ENCODE measurements around the gene MAPRE3. TPM values are rescaled to one million over a fixed set of nuclear protein-coding genes. Genes with fewer than 3 reads are reported as not detected.

MAPRE3 gene
- total and polyA plus RNA-seq, 4 donors = 10.2 to 41.9 (median 27.2) TPM

DNA sequence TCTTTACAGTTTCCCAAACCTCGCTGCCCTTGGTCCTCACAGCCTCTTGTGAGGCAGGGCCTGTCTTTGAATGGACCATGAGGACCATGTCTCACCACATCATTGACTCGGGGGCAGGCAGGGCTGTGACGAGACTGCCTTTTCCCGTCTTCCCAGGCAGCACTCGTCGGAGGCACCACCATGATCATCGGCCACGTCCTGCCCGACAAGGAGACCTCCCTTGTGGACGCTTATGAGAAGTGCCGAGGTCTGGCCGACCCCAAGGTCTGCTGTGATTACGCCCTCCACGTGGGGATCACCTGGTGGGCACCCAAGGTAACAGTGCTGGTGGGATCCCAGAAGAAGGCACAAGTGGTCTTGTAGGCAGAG lies 45.7 kb upstream of the MAPRE3 start:
- WGBS, 2 donors = 93 to 96% methylated on average over 14 of the region's 14 CpGs
- no peaks in the 10 kb centered on the region for H3K27me3 ChIP-seq (ENCODE audit: control insufficient read depth in 3 of 3, insufficient read depth in 3 of 3, low read length in 2 of 3)
- H3K4me1 ChIP-seq (ENCODE audit: control insufficient read depth in 5 of 5, insufficient read depth in 5 of 5, low read length in 5 of 5) = peaks cover 0 to 8% (median 0%) of the 10 kb centered on the region in 5 donors
- no peak overlapping the region for H3K9ac ChIP-seq (ENCODE audit: insufficient read depth in 1 of 2, low read length in 2 of 2)
- H3K27ac ChIP-seq (ENCODE audit: low read depth in 1 of 2, low read length in 1 of 2) = no peak overlapping the region
- H3K9me3 ChIP-seq (ENCODE audit: control insufficient read depth in 4 of 4, insufficient read depth in 3 of 4, low read length in 3 of 4) = no peaks in the 10 kb centered on the region
- H3K4me3 ChIP-seq = no peak overlapping the region
- H3K36me3 ChIP-seq (ENCODE audit: control insufficient read depth in 4 of 4, insufficient read depth in 4 of 4, low read length in 4 of 4) = no peaks in the 10 kb centered on the region
- ATAC-seq (ENCODE audit: insufficient read depth, low FRiP score) (no peak), DNase-seq (no peak)
- TF ChIP-seq, protein P1, sequence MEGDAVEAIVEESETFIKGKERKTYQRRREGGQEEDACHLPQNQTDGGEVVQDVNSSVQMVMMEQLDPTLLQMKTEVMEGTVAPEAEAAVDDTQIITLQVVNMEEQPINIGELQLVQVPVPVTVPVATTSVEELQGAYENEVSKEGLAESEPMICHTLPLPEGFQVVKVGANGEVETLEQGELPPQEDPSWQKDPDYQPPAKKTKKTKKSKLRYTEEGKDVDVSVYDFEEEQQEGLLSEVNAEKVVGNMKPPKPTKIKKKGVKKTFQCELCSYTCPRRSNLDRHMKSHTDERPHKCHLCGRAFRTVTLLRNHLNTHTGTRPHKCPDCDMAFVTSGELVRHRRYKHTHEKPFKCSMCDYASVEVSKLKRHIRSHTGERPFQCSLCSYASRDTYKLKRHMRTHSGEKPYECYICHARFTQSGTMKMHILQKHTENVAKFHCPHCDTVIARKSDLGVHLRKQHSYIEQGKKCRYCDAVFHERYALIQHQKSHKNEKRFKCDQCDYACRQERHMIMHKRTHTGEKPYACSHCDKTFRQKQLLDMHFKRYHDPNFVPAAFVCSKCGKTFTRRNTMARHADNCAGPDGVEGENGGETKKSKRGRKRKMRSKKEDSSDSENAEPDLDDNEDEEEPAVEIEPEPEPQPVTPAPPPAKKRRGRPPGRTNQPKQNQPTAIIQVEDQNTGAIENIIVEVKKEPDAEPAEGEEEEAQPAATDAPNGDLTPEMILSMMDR (IDR thresholded peaks at IDR 0.05; ENCODE audit: control extremely low read depth, extremely low read depth) = no peak

DNA sequence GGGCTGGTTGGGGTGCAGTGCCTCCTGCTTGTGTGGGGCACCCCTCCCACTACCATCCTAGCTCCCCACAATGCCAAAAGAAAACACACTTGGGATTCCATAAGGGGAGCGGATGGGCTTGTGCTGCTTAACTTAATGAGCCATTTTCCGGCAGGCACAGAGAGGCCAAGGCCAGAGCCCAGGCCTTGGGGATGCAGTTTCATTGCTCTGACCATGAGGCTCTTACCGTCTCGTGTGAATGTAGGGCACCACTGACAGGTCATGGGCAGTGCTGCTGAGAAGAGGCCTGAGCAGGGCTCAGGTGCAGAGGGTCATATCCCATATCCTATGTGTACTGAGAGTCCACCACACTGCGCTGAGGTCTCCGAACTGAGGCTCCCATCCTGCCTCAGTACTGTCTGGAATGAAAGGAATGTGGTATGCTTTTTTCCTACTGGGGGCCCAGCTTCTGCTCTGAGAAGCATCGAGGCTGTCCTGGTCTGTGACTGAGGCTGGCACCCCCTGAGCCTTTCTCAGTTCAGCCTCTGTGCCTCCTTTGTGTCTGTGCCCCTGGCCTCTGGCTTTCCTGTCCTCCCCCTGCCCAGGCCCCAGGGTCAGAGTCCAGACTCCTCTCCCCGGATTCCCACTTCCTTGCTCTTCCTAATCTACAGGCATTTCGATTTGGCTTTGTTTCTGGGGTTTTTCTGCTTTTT lies 45.2 kb upstream of the MAPRE3 start:
- no peak for ATAC-seq (ENCODE audit: insufficient read depth, low FRiP score)
- TF ChIP-seq, protein P1 (IDR thresholded peaks at IDR 0.05; ENCODE audit: control extremely low read depth, extremely low read depth) = no peak
- WGBS, 2 donors = 61 to 85% methylated on average over 9 of the region's 9 CpGs
- Histone ChIP-seq H3K9ac (ENCODE audit: insufficient read depth in 1 of 2, low read length in 2 of 2) (no peak overlapping the region), H3K27me3 (ENCODE audit: control insufficient read depth in 3 of 3, insufficient read depth in 3 of 3, low read length in 2 of 3) (no peaks in the 10 kb centered on the region), H3K27ac (ENCODE audit: low read depth in 1 of 2, low read length in 1 of 2) (no peak overlapping the region), H3K36me3 (ENCODE audit: control insufficient read depth in 4 of 4, insufficient read depth in 4 of 4, low read length in 4 of 4) (no peaks in the 10 kb centered on the region), H3K9me3 (ENCODE audit: control insufficient read depth in 4 of 4, insufficient read depth in 3 of 4, low read length in 3 of 4) (no peaks in the 10 kb centered on the region), H3K4me1 (ENCODE audit: control insufficient read depth in 5 of 5, insufficient read depth in 5 of 5, low read length in 5 of 5) (peaks cover 0 to 8% (median 0%) of the 10 kb centered on the region in 5 donors), H3K4me3 (no peak overlapping the region)
- no peak for DNase-seq

DNA sequence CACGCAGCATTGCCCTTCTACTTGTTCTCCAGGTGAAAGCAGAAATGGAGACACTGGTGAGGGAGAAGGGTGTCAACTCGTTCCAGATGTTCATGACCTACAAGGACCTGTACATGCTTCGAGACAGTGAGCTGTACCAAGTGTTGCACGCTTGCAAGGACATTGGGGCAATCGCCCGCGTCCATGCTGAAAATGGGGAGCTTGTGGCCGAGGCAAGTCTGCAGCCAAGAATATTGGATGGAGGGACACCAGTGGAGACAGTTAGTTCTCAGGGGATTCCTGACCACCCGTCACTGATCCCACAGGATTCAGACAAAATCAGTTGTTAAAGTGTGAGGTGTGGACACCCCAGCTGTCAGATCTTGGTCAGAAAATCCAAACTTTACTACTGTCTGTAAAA lies 43.2 kb upstream of the MAPRE3 start:
- H3K9me3 ChIP-seq (ENCODE audit: control insufficient read depth in 4 of 4, insufficient read depth in 3 of 4, low read length in 3 of 4) = no peaks in the 10 kb centered on the region
- H3K9ac ChIP-seq (ENCODE audit: insufficient read depth in 1 of 2, low read length in 2 of 2) = no peak overlapping the region
- ATAC-seq (ENCODE audit: insufficient read depth, low FRiP score) = no peak
- H3K4me3 ChIP-seq = no peak overlapping the region
- DNase-seq = no peak
- TF ChIP-seq, protein P1 (IDR thresholded peaks at IDR 0.05; ENCODE audit: control extremely low read depth, extremely low read depth) = no peak
- H3K36me3 ChIP-seq (ENCODE audit: control insufficient read depth in 4 of 4, insufficient read depth in 4 of 4, low read length in 4 of 4) = no peaks in the 10 kb centered on the region
- H3K27ac ChIP-seq (ENCODE audit: low read depth in 1 of 2, low read length in 1 of 2) = no peak overlapping the region
- H3K27me3 ChIP-seq (ENCODE audit: control insufficient read depth in 3 of 3, insufficient read depth in 3 of 3, low read length in 2 of 3) = no peaks in the 10 kb centered on the region
- WGBS, 2 donors = 92 to 98% methylated on average over 9 of the region's 9 CpGs
- H3K4me1 ChIP-seq (ENCODE audit: control insufficient read depth in 5 of 5, insufficient read depth in 5 of 5, low read length in 5 of 5) = peaks cover 0 to 8% (median 0%) of the 10 kb centered on the region in 5 donors

DNA sequence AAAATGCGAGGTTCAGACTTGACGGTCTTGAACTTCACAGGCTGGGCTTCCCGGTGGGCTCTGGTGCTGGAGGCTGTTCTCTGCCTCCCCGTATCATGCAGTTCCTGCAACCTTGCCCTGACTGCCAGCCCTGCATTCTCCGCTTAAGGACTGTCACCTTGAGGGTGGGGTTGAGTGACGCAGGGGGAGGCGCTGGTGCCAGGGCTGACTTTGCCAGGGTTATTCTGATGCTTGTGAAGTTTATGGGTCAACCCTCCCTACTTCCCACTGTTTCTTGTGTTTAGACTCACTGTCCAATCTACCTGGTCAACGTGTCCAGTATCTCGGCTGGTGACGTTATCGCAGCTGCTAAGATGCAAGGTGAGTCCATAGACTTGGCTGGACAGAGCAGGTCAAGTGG lies 37.5 kb upstream of the MAPRE3 start:
- no peaks in the 10 kb centered on the region for H3K36me3 ChIP-seq (ENCODE audit: control insufficient read depth in 4 of 4, insufficient read depth in 4 of 4, low read length in 4 of 4)
- no peaks in the 10 kb centered on the region for H3K27me3 ChIP-seq (ENCODE audit: control insufficient read depth in 3 of 3, insufficient read depth in 3 of 3, low read length in 2 of 3)
- H3K4me3 ChIP-seq = no peak overlapping the region
- no peak for ATAC-seq (ENCODE audit: insufficient read depth, low FRiP score)
- no peak overlapping the region for H3K27ac ChIP-seq (ENCODE audit: low read depth in 1 of 2, low read length in 1 of 2)
- H3K4me1 ChIP-seq (ENCODE audit: control insufficient read depth in 5 of 5, insufficient read depth in 5 of 5, low read length in 5 of 5) = no peaks in the 10 kb centered on the region
- no peak overlapping the region for H3K9ac ChIP-seq (ENCODE audit: insufficient read depth in 1 of 2, low read length in 2 of 2)
- DNase-seq = no peak
- no peaks in the 10 kb centered on the region for H3K9me3 ChIP-seq (ENCODE audit: control insufficient read depth in 4 of 4, insufficient read depth in 3 of 4, low read length in 3 of 4)
- 78 to 82% methylated on average over 11 of the region's 11 CpGs for WGBS, 2 donors
- TF ChIP-seq, protein P1 (IDR thresholded peaks at IDR 0.05; ENCODE audit: control extremely low read depth, extremely low read depth) = no peak
